HG02943 (cell line): ENCODE data around the gene WFS1.

Experiments used
- ATAC-seq: cut with Tn5 transposase; IDR thresholded peaks from one replicate; pipeline ENCODE4 v1.9.1; 2021; ENCODE audit warnings: mild to moderate bottlenecking, low read depth, moderate library complexity; ENCODE audit not compliant: unreplicated experiment

The WFS1 gene

GRCh38 chr4:6348408-6348807 lies 78.8 kb downstream of the WFS1 start:
- ATAC-seq = no peak

GRCh38 chr4:6349896-6350603 lies 80.4 kb downstream of the WFS1 start:
- no peak for ATAC-seq

GRCh38 chr4:6350646-6351045 lies 81.0 kb downstream of the WFS1 start:
- no peak for ATAC-seq

GRCh38 chr4:6351246-6352000 lies 81.8 kb downstream of the WFS1 start:
- ATAC-seq = no peak

- no peak for ATAC-seq
These were observed 82.5 kb downstream of the WFS1 start for GRCh38 chr4:6352031-6352692.
